ENCODE data around the gene ARPC2. TPM values are rescaled to one million over a fixed set of nuclear protein-coding genes. Genes with fewer than 3 reads are reported as not detected.

The ARPC2 gene
- total RNA-seq, 4 donors from 2014 or later = 278 to 384 (median 348) TPM

DNA sequence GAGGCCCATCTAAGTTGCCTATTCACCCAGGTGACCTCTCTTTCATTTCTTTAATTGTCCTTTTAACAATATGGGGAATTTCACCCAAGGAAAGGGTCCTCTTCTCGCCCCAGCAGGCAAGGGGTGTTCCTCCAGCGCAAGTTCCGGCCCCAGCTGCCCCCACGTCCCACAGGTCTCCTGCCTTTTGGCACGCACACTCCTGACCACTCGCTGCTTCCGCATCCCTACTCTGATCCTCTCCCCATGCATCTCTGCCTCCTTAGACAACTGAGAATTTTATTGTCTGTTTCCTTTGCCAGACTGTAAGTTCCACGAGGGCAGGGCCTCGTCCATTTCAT is 684 bp upstream of the ARPC2 start:
- DNase-seq (ENCODE audit: low spot score) (no peak), ATAC-seq (ENCODE audit: low FRiP score) (peak; percentile 29)
- TF ChIP-seq, protein P1, sequence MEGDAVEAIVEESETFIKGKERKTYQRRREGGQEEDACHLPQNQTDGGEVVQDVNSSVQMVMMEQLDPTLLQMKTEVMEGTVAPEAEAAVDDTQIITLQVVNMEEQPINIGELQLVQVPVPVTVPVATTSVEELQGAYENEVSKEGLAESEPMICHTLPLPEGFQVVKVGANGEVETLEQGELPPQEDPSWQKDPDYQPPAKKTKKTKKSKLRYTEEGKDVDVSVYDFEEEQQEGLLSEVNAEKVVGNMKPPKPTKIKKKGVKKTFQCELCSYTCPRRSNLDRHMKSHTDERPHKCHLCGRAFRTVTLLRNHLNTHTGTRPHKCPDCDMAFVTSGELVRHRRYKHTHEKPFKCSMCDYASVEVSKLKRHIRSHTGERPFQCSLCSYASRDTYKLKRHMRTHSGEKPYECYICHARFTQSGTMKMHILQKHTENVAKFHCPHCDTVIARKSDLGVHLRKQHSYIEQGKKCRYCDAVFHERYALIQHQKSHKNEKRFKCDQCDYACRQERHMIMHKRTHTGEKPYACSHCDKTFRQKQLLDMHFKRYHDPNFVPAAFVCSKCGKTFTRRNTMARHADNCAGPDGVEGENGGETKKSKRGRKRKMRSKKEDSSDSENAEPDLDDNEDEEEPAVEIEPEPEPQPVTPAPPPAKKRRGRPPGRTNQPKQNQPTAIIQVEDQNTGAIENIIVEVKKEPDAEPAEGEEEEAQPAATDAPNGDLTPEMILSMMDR (IDR thresholded peaks at IDR 0.05) = no peak

DNA sequence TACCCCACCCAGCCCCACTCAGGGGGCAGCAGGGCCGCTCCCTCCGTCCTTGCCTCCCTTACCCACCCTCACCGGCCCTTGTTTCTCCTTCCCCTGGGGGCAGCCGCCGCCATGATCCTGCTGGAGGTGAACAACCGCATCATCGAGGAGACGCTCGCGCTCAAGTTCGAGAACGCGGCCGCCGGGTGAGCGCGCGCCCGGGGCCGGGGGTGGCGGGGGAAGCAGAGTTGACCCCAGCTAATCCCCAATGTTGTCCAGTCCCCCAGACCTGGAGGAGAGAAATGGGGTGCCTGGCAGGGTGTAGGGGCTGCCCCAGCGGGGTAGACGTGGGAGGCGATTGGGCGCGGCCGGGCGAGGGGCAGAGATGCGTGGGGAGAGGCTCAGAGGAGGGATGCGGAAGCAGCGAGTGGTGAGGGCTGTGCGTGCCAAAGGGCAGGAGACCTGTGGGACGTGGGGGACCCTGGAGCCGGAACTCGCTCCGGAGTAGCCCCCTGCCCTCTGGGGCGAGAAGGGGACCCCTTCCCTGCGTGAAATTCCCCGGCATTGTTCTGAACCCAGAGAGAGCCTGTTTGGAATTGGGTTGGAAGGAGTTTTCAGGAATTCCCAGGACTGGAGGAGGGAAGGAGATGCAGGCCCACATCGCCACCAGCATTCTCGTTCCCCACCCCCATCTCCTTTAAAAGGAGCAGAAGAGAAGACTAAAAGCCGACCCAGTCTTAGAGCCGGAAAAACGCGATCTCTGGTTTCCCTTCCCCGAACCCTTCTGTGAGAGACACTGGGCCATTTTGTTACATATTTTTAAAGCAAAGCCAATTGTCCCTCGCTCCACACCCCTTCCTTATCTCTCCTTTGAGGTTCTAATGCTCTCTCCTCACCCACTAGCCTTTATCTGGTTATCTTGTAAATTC is 625 bp downstream of the ARPC2 start:
- ATAC-seq (ENCODE audit: low FRiP score) = peak; percentile 71
- no peak for DNase-seq (ENCODE audit: low spot score)
- TF ChIP-seq, protein P1 (IDR thresholded peaks at IDR 0.05) = no peak

DNA sequence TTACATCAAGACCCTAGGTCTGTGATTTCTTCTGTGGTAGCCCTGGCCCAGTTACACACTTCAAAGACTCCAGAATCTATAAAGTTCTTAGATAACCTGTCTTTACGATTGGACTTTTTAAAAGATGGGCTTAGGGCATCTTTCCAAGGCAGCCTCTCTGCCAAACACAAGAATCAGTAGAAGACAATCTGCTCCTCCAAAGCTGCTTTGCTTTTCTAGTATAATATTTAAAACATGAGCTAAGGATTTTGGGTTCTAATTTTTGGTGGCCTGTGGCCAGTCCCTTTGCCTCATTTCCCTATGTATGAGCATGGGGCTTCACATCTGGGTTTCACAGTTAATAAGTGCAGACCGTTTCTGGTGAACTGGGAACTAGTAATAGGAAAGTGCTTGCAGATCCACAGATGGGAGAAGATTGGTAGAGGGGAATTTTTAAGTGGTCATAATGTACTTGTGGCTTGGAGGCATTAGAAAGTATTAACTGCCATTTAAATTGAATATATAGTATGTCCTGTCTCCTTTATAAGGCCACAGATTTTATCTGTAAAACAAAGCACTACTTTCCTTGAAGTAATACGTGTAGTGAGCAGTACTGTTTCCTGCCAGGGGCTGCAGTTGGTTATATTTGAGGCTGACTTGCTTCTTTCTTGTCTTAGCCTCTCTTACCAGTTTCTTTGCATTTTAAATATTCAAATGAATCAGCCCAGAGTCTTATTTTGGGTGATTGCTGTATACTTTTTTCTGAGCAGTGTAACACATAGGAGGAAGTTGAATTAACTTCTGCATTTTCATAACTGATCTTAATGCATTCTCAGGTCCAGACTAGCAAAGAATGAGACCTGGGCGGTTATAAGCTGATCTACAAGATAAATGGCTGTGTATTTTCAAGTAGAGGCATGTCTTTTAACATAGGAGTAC is 1.5 kb downstream of the ARPC2 start:
- ATAC-seq (ENCODE audit: low FRiP score) (no peak), DNase-seq (ENCODE audit: low spot score) (no peak)
- TF ChIP-seq, protein P1 (IDR thresholded peaks at IDR 0.05) = no peak

DNA sequence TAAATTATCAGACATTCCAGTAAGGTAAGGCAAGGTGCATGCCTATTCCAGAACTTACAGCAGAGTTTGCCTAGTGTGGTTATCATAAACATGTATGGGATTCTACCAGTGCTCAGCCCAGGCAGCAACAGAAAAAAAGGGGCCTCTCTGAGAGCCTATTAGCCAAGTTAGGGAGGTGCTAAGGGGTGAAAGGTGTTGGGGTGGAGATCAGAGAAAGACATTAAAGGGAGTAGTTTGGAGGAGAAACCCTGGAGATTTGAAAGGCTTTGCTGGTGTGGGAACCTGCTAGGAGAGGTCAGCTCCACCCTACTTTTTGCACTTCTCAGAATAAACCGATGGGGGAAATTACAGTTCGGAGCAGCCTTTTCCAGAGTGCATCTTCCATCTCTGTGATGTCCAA is 2.9 kb downstream of the ARPC2 start:
- TF ChIP-seq, protein P1 (IDR thresholded peaks at IDR 0.05) = no peak
- no peak for ATAC-seq (ENCODE audit: low FRiP score)
- DNase-seq (ENCODE audit: low spot score) = no peak

DNA sequence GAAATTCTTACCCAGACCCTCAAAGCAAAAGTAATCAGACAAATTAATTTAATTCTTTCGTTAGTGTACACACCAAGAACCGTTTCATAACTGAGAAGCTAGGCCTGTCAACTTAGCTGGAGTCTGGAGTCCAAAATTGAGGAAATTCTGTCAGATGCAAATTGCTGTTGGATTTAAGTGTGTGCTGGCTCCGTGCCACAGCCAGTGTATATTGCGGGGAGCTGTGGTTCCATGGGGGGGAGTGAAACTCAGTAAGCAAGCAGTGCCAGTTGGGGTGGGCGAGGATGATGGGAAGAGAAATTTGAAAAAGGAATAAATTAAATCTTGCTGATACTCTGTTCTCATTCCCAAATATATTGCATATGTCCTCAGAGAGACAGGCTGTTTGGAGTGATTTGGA is 4.0 kb downstream of the ARPC2 start:
- DNase-seq (ENCODE audit: low spot score) (no peak), ATAC-seq (ENCODE audit: low FRiP score) (no peak)
- TF ChIP-seq, protein P1 (IDR thresholded peaks at IDR 0.05) = no peak

DNA sequence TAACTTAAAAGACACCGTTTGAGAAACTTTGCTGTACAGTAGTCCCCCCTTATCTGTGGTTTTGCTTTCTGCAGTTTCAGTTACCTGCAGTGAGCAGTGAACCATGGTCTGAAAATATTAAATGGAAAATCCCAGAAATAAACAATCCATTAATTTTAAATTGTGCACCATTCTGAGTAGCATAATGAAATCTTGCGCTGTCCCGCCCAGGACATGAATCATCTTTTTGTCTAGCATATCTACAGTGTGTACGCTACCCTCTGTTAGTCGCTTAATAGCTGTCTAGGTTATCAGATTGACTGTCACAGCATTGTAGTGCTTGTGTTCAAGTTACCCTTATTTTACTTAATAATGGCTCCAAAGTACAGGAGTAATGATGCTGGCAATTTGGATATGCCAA is 6.1 kb downstream of the ARPC2 start:
- no peak for ATAC-seq (ENCODE audit: low FRiP score)

More for the DNA sequence above, 6.1 kb downstream of the ARPC2 start:
- TF ChIP-seq, protein P1 (IDR thresholded peaks at IDR 0.05) = no peak
- no peak for DNase-seq (ENCODE audit: low spot score)

Data from omental fat pad (tissue), 4 donors.